NCI-H345 (cell line): Measurements from ENCODE around the gene SPDYE17.
"Not testable (repeated sequence)": the region's sequence is repeated elsewhere in the genome, so short reads cannot be mapped to it uniquely, and the experiment has no call there.

Source experiments
- DNase-seq: peaks from one replicate; lab custom pipeline; 2025; lab: John Stamatoyannopoulos, UW

SPDYE17 gene

DNA sequence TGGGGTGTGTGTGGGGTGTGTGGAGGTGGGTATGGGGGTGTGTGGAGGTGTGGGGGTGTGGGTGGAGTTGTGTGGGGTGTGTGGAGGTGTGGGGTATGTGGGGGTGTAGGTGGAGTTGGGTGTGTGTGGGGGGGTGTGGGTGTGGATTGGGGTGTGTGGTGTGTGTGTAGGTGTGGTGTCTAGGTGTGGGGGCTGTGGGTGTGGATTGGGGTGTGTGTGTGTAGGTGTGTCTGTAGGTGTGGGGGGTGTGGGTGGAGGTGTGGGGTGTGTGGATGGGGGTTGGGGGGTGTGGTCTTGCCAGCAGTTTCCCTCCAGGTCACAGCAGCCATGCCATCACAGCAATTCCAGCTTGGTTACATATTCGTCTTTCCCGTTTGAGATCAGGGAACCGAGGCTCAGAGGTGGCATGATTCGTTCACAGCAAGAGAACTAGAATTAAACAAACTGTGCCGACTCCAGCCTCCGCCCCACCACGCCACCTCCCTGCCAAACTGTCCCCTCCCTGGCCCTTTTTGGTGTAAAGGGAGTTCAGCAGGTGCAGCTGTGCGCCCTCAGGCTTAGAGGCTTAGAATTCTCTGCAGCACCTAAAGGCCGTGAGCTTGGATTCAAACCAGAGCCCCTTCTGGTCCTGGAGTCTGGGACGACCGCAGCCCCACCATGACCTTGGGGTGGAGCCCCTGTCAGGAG lies 33.3 kb downstream of the SPDYE17 start:
- DNase-seq = peak; percentile 58

DNA sequence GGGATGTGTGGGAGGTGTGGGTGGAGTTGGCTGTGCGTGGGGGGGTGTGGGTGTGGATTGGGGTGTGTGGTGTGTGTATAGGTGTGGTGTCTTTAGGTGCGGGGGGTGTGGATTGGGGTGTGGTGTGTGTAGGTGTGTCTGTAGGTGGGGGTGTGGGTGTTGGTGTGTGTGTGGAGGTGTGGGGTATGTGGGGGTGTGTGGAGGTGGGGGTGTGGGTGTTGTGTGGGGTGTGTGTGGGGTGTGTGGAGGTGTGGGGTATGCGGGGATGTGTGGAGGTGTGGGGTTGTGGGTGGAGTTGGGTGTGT lies 33.9 kb downstream of the SPDYE17 start:
- DNase-seq = no peak

DNA sequence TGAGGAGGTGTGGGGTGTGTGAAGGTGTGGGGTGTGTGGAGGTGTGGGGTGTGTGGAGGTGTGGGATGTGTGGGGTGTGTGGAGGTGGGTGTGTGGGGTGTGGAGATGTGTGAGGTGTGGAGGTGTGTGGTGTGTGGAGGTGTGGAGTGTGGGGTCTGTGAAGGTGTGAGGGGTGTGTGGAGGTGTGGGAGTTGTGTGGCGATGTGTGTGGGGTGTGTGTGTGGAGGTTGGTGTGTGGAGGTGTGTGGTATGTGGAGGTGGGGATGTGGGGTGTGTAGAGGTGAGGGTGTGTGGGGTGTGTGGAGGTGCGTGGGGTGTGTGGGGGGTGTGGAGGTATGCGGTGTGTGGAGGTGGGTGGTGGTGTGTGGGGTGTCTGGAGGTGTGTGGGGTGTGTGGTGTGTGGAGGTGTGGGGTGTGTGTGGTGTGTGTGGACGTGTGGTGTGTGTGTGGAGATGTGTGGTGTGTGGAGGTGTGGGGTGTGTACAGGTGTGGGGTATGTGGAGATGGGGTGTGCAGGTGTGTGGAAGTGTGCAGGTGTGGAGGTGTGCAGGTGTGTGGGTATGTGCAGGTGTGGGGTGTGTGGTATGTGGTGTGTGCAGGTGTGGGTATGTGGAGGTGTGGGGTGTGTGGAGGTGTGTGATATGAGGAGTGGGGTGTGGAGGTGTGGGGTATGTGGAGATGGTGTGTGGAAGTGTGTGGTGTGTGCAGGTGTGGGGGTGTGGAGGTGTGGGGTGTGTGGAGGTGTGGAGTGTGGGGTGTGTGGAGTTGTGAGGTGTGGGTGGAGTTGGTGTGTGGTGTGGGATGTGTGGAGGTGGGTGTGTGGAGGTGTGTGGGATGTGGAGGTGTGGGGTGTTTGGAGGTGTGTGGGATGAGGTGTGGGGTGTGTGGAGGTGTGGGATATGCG lies 34.5 kb downstream of the SPDYE17 start:
- DNase-seq = no peak

DNA sequence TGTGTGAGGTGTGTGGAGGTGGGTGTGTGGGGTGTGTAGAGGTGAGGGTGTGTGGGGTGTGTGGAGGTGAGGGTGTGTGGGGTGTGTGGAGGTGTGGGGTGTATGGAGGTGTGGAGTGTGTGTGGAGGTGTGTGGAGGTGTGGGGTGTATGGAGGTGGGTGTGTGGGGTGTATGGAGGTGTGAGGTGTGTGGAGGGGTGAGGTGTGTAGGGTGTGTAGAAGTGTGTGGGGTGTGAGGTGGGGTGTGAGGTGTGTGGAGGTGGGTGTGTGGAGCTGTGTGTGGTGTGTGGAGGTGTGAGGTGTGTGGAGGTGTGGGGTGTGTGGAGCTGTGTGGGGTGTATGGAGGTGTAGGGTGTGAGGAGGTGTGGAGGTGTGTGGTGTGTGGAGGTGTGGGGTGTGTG lies 35.2 kb downstream of the SPDYE17 start:
- DNase-seq = not testable (repeated sequence)

DNA sequence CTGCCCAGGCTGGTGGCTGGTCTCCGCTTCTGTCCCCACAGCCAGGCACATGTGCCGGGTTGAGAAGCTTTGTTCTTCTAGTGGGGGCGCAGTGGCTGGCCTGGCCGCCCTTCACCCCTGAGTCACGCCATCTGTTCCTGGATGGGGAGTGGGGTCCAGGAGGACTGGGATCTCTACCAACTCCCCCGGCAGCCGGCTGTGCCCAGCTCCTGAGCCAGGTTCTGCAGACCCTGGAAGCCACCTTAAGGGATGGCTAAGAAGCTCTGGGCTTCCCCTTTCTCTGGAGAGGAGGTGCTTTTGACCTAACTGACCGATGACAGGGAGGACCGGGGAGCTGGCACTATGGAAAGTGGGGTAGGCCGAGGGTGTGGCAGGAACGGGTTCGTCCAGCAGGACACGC lies 37.9 kb downstream of the SPDYE17 start:
- DNase-seq = not testable (repeated sequence)

DNA sequence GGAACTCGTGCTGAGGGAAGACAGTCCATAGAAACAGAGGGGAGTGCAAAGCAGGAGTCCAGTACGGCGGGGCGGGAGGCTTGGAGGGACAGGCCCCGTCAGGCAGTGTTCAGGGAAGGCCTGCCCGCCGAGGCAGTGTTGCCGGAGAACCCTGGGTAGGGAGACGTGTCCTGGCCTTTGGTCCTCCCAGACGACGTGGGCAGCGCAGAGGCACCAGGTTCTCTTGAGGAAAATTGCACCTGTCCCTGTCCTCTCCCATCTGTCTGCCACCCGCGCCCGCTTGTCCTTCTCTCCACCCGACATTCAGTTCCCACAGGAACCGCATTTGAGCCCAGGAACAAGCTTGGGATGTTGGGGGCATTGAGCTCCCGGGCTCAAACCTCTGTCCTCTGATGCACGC lies 38.3 kb downstream of the SPDYE17 start:
- DNase-seq = not testable (repeated sequence)

DNA sequence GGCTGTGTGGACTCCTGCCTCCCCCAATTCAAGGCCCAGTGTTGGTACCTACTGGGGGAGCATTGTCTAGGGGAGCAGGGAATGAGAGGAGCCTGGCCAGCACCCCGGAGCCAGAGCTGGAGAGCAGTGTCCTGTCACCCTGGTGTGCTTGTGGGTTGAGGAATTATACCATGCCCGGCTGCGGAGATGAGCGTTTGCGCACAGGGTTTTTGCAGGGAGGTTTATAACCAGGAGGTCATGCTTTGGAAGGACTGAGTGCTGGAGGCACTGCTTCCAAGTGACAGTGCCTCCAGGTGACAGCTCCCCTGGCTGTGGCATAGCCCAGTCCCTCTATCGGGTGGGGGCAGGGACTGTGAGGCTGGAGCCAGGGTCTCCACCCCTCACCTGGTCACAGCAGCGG lies 39.3 kb downstream of the SPDYE17 start:
- not testable (repeated sequence) for DNase-seq

DNA sequence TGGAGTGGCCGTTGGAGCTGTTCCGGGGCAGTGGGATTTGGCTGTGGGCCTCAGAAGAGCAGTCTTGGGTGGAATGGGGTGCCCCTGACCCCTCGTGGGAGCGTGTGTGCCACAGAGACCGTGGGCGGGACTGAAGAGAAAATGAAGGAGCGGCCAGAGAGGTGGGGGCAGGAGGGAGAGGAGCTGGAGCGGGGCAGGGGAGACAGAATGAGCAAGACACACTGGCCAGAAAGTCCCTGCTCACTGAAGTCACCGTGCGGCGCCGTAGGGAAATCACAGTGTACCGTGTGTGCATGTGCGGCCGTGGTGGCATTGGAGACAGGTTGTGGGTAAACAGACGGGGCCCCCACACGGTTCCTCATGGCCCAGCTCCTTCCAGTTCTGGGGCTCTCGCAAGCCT lies 40.0 kb downstream of the SPDYE17 start:
- not testable (repeated sequence) for DNase-seq

DNA sequence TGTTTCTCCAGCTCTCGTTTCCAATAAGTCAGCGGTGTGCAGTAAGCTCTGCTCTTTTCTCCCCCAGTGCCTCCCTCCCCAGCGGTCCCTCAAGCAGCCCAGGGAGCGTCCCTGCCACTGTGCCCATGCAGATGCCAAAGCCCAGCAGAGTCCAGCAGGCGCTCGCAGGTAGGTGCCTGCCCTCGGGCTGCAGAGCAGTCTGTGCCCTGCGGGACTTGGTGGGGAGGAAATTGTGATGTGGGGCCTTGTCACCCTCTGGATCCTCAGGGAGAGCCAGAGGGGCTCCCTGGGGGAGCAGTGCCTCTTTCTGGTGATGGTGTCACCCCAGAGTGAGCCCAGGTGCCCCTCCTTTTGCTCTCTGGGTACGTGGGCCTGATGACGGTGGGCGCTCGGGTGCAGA lies 42.0 kb downstream of the SPDYE17 start:
- not testable (repeated sequence) for DNase-seq

DNA sequence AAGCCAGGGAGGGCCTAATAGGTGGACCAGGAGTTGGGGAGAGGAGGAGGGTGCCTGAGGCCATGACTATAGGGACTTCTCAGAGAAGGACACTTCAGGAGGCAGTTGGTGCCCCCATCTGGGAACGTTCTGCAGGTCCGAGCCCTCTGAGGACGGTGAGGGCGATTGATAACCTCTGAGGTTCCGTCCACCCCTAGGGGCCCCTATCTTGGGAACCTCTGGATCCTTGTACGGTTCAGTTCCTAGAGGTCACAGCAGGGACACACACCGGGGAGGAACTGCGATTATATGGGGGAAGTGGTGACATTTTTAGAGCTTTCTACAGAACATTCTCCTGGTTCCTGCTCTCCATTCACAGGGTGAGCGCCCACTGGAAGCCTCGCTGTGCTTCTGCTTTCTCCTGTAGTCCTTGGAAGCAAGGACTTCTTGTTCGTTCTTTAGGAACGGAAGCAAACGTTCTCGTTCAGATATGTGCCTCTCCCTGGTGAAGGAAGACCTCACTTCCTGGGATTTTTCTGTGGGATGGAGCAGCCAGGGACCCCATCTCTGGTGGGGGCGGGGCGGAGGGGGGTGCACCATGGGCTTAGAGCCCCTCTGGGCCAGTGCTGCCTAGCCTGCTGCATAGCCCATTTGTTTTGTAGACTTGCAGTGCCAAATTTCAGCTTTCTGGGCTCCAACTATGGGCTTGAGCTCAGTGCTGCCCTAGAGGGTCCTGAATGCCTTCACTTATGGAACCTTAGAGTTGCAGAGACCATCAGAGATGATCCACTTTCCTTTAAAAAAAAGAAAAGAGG lies 46.0 kb downstream of the SPDYE17 start:
- DNase-seq = not testable (repeated sequence)

DNA sequence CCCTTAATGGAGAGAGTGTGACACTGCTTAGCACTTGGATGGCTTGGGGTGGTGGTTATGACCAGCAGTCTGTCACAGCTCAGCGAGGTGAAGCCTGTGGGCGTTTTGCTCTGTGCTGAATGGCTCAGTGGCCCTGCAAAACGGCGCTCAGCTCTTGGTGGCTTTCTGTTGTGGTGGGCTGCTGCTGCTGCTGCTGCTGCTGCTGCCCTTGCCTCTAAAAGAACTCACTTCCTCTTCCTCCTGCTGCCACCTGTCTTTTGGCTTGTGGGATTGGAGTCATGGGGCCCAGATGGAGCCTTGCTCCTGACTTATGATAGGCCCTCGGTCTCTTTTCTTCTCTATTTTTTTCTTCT lies 47.4 kb downstream of the SPDYE17 start:
- not testable (repeated sequence) for DNase-seq

DNA sequence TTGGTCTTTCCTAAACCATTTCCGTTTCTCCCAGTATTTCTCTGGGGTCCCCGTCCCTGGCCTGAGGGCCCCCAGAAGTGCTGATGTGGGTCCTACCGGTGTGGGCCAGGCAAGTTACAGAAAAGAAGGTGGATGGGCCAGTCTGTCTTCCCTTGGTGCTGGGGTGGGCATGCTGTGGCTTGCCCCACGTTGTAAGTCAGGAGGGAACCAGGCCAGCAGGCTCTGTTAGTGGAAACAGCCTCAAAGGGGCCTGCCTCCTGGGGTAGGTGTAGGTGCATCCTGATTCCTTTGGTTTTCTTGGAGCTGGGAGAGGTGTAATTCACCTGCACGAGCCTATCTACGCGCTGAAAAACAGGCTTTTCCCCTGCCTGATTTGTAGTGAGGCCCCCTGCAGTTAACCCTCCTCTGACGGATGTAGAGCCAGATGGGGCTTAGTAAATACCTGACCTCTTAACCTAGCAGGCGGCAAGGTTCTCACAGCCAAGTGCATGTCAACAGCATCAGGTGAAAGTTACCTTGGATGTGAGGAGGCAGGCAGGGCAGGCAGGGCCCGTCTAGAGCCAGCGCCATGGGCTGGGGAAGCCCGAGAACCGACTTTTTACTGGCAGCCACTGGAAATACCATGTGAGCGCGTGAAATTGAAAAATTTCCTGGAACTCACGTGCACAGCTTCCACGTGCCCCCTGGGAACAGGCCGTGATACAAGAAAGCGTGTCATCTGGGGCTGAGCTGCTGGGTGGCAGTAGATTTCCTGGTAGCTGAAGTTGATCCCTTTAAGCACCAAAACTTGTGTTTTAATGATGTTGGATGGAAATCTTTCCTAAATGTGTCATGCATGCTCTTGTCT lies 48.0 kb downstream of the SPDYE17 start:
- not testable (repeated sequence) for DNase-seq

DNA sequence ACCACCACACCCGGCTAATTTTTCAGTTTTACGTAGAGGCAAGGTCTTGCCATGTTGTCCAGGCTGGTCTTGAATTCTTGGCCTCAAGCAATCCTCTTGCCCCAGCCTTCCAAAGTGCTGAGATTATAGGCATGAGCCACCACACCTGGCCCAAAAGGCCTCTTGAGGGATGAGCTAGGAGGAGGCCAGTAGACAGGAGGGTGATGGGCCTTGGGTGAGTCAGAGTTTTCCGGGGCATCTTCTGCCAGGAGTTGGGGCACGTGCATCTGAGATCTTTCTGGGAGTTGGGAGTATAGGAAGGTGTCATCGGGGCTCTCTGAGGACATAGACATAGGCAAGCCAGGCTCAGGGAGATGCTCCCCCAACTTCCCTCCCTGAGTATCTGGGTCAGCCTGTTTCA lies 48.8 kb downstream of the SPDYE17 start:
- DNase-seq = not testable (repeated sequence)

DNA sequence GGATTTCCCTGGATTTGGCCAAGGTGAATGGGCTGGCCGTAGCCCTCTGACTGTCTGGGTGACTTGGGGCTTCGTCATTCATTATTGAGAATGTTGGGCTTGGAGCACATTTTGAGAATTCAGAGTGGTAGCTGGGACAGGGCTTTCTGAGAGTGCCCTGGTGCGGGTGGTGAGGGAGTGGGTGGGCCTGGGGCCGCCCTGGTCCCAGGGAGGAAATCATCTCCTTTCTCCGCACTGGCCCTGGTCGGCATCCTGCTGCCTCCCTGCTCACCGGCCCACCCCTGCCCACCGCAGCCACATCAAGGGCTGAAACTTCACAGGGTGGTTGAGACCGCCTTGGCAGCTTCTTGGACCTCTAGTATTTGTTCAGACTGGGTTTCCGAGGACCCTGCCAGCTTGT lies 49.7 kb downstream of the SPDYE17 start:
- not testable (repeated sequence) for DNase-seq

DNA sequence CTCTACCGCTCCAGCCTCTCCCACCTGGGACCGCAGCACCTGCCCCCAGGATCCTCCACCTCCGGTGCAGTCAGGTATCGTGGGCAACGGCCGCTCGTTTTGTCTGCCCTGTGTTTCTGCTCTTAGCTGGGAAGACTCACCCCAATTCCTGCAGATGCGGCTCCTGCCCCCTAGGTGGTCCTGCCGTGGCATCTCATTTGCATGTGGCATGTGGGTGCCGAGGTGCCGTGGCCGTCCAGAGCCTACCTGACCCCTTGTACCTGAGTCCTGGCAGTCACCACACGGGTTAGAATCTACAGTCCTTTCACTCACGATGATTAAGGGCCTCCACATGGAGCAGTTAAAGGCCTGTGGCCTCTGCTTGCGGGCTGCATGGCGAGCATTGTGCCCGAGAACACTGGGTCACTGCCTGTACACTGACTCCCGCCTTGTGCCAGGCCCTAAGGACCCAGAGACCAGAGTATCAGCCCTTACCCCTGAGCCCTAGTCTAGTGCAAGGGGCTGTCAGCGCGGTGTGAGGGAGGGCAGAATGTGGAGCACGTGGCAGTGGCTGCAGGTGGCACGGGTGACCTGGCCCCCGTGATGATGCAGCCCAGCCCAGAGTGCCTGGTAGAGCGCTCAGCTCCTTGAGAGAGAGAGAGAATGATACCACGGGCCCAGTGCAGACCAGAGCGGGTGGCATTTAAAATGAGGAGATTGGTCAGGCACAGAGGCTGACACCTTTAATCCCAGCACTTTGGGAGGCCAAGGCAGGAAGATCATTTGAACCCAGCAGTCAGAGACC lies 50.8 kb downstream of the SPDYE17 start:
- not testable (repeated sequence) for DNase-seq

DNA sequence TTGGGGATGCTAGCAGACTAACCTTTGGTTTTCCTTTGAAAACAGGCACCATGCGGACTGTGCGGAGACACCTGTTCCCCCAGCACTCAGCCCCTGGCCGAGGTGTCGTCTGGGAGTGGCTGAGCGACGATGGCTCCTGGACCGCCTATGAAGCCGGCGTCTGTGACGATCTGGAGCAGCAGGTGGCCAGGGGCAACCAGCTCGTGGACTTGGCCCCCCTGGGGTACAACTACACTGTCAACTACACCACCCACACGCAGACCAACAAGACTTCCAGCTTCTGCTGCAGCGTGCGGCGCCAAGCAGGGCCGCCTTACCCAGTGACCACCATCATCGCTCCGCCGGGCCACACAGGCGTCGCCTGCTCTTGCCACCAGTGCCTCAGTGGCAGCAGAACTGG lies 51.6 kb downstream of the SPDYE17 start:
- DNase-seq = not testable (repeated sequence)

DNA sequence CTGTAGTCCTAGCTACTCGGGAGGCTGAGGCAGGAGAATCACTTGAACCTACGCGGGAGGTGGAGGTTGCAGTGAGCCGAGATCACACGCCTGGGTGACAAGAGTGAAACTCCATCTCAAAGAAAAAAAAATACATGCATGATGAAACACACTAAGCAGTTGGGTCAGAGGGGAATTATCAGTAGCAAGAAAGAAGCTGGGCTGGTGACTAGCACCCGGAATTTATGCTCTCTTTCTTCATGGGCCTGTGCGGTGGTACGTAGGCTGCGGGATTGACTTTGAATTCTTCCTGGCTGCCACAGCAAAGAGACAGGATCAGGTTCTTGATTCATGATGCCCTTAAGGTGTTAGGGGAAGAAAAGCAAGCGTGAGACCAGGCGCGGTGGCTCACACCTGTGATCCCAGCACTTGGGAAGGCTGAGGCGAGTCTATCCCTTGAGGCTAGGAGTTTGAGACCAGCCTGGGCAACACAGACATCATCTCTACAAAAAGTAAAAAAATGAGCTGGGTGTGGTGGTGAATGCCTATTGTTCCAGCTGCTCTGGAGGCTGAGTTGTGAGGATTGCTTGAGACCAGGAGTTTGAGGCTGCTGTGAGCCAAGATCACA lies 54.3 kb downstream of the SPDYE17 start:
- DNase-seq = not testable (repeated sequence)

DNA sequence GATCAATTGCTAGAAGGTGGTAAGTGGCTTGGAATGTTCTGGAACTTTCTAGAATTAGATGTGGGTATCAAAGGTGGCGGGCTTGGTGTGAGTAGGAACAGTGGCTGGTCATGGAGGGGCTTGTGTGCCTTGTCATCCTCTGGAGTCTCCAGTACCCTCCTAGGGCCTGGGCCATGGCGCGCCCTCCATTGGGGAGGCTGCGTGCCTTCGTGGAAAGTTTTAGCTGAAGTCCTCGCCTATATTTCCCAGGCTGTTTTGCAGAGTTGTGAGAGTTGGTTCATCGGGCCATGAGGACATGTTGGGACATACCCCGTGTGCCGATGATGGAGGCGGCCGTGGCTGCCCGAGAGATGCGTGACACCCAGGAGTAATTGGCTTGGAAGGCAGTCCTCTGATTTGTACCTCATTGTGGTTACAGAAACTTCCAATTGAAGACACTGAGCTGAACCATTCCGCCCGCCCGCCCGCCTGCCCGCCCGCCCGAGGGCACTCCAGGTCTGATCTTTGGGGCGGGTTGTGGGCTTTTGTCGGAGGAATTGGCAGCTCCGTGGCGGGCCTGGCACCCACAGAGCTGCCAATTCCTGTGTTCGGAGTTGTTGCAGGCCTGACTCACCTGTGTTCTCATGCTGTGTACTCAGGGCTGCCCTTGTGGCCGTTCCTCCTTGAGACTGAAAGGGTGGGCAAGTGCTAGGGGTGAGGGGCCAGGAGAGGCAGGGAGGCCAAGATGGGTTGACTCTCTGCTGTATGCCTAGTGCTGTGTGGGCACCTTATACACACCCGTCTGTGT lies 57.2 kb downstream of the SPDYE17 start:
- DNase-seq = not testable (repeated sequence)

DNA sequence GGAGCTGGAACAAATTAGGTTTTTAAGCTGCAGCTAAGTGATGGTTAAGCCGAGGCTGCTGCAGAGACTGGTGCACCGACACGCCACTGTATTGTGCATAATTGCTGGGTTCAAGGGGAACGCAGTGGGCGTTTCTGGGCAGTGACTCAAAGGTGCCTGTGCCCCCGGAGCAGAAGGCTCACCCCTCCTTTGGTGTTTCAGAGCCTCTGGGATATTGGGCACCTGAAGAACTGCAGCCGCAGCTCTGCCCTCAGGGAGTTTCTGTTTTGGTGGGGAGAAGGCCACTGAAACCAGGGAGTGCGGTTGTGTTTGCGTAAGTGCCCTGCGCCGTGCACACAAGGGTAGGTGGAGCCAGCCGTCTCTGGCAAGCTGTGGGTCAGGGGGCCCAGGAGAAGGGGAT lies 57.8 kb downstream of the SPDYE17 start:
- not testable (repeated sequence) for DNase-seq

DNA sequence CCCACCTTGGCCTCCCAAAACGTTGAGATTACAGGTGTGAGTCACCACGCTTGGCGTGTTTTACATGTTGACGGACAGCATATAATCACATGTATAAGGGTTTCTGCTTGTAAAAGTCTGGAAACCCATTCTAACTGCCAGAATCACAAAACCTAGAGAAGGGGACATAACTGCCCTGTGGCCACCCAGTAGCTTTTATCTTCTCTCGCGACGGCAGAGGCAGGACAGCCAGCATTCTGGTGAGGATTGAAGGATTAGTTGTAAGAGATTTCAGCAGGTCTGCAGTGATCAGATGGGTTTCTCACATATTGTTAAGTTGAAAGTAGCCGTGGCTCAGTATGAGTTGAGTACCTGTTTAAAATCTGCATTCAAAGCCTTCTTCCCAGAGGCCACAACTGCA lies 59.8 kb downstream of the SPDYE17 start:
- not testable (repeated sequence) for DNase-seq
